GM23338 (cell line): ENCODE data around the gene ZSCAN25.

Experiments used
- CREB1 ChIP-seq: fragments of 250-450 bp; sonication (Bioruptor Pico); IDR thresholded peaks from 2 replicates; pipeline ENCODE4 v1.5.0; 2020; ENCODE audit warnings: low read depth, mild to moderate bottlenecking, moderate library complexity
- CTCF ChIP-seq, 2 experiments: fragments of 200-600 bp in 1 of 2; sonication (generic) in 1 of 2; conservative IDR thresholded peaks; 2 replicates each; pipeline versions ENCODE4 v1.5.1 to v1.6.1; 2016 to 2017; ENCODE audit warnings: antibody characterized with exemption in 2 of 2, low read depth in 2 of 2, mild to moderate bottlenecking in 2 of 2, moderate library complexity in 1 of 2
- EZH2 ChIP-seq: fragments of 200-600 bp; sonication (generic); IDR thresholded peaks from one replicate; pipeline ENCODE4 v1.8.0; 2017; ENCODE audit warnings: antibody characterized with exemption, mild to moderate bottlenecking, low read depth; ENCODE audit not compliant: unreplicated experiment
- EZH2phosphoT487 ChIP-seq: fragments of 200-600 bp; sonication (generic); IDR thresholded peaks from one replicate; pipeline ENCODE4 v1.8.1; 2018; ENCODE audit warnings: antibody characterized with exemption; ENCODE audit not compliant: unreplicated experiment
- NANOG ChIP-seq: IDR thresholded peaks from 2 replicates; pipeline ENCODE4 v1.6.1; 2016; ENCODE audit warnings: antibody characterized with exemption, borderline replicate concordance
- POLR2AphosphoS5 ChIP-seq: IDR thresholded peaks from 2 replicates; pipeline ENCODE4 v1.6.1; 2016; ENCODE audit warnings: antibody characterized with exemption, low read depth
- ZNF331 ChIP-seq: fragments of 250-450 bp; sonication (Bioruptor Pico); IDR thresholded peaks from 2 replicates; pipeline ENCODE4 v1.5.0; 2020; ENCODE audit warnings: low read depth, mild to moderate bottlenecking, moderate library complexity
- TF ChIP-seq, protein P1 (sequence below): IDR thresholded peaks from one replicate; pipeline ENCODE4 v1.6.1; 2018; ENCODE audit warnings: antibody characterized with exemption; ENCODE audit not compliant: unreplicated experiment

DNA sequence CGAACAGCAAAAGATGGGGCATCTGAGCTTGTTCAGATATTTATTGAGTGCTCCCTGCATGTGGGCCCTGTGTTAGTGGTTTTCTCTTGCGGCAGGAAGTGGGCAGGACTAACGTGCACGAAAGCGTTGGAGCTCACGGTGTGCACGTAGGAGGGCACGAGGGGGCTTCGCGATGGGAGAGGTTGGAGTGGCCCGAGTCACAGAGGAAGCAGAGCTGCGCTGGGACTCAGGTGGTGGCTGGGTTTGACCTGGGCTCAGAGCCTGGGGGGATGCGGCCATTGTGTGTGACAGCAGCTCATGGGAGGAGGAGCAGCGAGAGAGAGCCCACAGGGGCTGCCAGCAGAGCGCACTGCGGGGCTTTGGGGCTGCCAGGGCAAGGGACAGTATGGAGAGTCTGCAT, 7.7 kb downstream of the ZSCAN25 start:
- 0 out of 4 replicates have a peak, but pooled peaks of 1 of the 2 experiments have one; percentile 3 for TF ChIP-seq CTCF (conservative IDR thresholded peaks at IDR 0.05; ENCODE audit: low read depth in 2 of 2)
- no peak for TF ChIP-seq EZH2
- TF ChIP-seq POLR2AphosphoS5: no peak
- TF ChIP-seq CREB1 (CRISPR knock-in tag): no peak
- TF ChIP-seq EZH2phosphoT487: no peak
- TF ChIP-seq NANOG: no peak
- TF ChIP-seq, protein P1, sequence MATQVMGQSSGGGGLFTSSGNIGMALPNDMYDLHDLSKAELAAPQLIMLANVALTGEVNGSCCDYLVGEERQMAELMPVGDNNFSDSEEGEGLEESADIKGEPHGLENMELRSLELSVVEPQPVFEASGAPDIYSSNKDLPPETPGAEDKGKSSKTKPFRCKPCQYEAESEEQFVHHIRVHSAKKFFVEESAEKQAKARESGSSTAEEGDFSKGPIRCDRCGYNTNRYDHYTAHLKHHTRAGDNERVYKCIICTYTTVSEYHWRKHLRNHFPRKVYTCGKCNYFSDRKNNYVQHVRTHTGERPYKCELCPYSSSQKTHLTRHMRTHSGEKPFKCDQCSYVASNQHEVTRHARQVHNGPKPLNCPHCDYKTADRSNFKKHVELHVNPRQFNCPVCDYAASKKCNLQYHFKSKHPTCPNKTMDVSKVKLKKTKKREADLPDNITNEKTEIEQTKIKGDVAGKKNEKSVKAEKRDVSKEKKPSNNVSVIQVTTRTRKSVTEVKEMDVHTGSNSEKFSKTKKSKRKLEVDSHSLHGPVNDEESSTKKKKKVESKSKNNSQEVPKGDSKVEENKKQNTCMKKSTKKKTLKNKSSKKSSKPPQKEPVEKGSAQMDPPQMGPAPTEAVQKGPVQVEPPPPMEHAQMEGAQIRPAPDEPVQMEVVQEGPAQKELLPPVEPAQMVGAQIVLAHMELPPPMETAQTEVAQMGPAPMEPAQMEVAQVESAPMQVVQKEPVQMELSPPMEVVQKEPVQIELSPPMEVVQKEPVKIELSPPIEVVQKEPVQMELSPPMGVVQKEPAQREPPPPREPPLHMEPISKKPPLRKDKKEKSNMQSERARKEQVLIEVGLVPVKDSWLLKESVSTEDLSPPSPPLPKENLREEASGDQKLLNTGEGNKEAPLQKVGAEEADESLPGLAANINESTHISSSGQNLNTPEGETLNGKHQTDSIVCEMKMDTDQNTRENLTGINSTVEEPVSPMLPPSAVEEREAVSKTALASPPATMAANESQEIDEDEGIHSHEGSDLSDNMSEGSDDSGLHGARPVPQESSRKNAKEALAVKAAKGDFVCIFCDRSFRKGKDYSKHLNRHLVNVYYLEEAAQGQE: no peak
- no peak for TF ChIP-seq ZNF331 (CRISPR knock-in tag)
